Omental fat pad (tissue), 4 donors: ENCODE data around the gene NDUFAB1. TPM values are rescaled to one million over a fixed set of nuclear protein-coding genes. Genes with fewer than 3 reads are reported as not detected.
"Not testable (repeated sequence)": the region's sequence is repeated elsewhere in the genome, so short reads cannot be mapped to it uniquely, and the experiment has no call there.

Source experiments
- ATAC-seq: fragments of 150-250 bp; one replicate; pipeline ENCODE4 v1.9.1; 2016; ENCODE audit warnings: mild to moderate bottlenecking, moderate library complexity; ENCODE audit not compliant: low FRiP score
- DNase-seq: peaks from one replicate; pipeline ENCODE4 v3.0.0-alpha.2; 2019; ENCODE audit warnings: low spot score
- total RNA-seq, 4 donors: library from RNA; depleted of rRNA; stranded (reverse); fragments of >200 nt; gene quantifications; one replicate each; pipeline ENCODE4 v1.1.0, GENCODE V29; 2016
- TF ChIP-seq, protein P1 (sequence below), 3 donors: fragments of 450-650 bp; IDR thresholded peaks; one replicate each; pipeline ENCODE4 v1.5.1; 2016 to 2017; ENCODE audit warnings: antibody characterized with exemption in 3 of 3, mild to moderate bottlenecking in 3 of 3, moderate library complexity in 2 of 3

The NDUFAB1 gene
- total RNA-seq, 4 donors from 2014 or later: 48.5 to 92.6 (median 73.4) TPM

DNA sequence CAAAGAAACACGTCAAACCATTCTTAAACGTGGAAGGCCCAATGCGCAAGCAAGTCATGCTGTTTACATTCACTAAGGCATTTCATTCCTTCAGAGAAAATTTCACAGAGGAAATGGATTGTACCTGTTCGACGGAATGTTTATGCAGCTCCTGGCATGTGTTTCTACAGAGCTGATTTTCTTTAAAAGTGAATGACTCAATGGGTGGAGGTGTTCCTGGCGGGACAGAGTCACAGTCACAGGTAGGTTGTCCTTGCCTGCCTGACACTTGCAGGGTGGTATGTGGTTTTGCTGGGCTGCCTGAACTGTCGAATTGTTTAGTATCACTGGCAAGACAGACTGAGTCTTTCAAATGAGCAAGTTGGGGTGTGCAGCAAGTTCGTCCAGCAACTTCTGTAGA is 33.4 kb upstream of the NDUFAB1 start:
- no peak for DNase-seq
- no peak for ATAC-seq
- TF ChIP-seq, protein P1, sequence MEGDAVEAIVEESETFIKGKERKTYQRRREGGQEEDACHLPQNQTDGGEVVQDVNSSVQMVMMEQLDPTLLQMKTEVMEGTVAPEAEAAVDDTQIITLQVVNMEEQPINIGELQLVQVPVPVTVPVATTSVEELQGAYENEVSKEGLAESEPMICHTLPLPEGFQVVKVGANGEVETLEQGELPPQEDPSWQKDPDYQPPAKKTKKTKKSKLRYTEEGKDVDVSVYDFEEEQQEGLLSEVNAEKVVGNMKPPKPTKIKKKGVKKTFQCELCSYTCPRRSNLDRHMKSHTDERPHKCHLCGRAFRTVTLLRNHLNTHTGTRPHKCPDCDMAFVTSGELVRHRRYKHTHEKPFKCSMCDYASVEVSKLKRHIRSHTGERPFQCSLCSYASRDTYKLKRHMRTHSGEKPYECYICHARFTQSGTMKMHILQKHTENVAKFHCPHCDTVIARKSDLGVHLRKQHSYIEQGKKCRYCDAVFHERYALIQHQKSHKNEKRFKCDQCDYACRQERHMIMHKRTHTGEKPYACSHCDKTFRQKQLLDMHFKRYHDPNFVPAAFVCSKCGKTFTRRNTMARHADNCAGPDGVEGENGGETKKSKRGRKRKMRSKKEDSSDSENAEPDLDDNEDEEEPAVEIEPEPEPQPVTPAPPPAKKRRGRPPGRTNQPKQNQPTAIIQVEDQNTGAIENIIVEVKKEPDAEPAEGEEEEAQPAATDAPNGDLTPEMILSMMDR (IDR thresholded peaks at IDR 0.05): no peak

DNA sequence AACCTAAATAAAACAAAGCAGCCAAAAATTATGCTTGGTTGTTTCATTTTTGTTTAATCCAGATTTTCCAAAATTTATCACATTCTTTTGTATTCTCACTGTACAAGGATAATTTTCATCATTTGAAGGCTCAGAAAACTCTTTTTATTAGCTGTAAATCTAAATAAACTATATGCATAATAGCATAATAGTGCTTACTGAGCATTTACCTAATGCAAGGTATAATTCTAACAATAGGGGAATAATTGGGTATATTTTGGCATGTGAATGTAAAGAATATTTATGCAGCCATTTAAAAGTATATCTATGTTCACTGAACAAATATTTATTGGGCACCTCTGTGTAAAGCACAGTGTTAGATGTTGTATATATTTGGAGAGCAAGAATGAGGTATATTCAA is 28.0 kb upstream of the NDUFAB1 start:
- TF ChIP-seq, protein P1 (IDR thresholded peaks at IDR 0.05): no peak
- ATAC-seq: no peak
- no peak for DNase-seq

DNA sequence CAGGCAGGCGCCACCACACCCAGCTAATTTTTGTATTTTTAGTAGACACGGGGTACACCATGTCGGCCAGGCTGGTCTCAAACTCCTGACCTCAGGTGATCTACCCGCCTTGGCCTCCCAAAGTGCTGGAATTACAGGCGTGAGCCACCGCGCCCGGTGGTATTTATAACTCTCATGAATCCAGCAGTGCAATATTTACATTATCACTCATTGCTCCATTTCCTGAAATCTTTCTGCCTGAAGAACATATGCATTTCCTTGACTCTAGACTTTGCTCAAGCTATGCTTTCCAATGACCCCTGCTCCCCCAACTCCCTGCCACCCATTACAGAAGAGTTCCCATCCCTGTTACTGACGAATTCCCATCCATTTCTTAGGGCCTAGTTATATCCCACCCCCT is 19.7 kb upstream of the NDUFAB1 start:
- DNase-seq (no peak), ATAC-seq (no peak)
- TF ChIP-seq, protein P1 (IDR thresholded peaks at IDR 0.05): no peak

DNA sequence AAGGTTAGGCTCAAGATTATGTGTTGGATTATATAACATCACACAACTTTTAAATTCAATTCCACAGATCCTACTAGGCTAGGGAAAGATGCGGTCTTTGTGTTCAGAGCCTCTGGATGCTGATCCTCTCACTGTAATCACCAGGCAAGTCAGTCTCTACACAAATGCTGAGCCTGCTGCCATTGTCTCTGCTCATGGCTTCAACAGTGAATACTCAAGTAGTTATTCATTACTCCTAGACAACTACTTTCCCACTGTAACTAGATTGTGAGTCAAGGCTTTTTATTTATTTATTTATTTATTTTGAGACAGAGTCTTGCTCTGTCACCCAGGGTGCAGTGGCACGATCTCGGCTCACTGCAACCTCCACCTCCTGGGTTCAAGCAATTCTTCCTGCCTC is 15.8 kb upstream of the NDUFAB1 start:
- TF ChIP-seq, protein P1 (IDR thresholded peaks at IDR 0.05): no peak

DNA sequence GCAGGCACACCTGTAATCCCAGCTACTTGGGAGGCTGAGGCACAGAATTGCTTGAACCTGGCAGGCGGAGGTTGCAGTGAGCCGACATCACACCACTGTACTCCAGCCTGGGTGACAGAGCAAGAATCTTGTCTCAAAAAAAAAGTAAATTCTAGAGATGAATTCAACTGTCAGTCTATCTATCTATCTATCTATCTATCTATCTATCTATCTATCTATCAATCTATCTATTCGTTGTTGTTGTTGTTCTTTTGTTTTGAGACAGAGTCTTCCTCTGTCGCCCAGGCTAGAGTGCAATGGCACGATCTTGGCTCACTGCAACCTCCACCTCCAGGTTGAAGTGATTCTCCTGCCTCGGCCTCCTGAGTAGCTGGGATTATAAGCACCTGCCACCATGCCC is 14.8 kb upstream of the NDUFAB1 start:
- DNase-seq, ATAC-seq: not testable (repeated sequence)

More for the DNA sequence above, 15.8 kb upstream of the NDUFAB1 start:
- DNase-seq: no peak
- ATAC-seq: no peak

DNA sequence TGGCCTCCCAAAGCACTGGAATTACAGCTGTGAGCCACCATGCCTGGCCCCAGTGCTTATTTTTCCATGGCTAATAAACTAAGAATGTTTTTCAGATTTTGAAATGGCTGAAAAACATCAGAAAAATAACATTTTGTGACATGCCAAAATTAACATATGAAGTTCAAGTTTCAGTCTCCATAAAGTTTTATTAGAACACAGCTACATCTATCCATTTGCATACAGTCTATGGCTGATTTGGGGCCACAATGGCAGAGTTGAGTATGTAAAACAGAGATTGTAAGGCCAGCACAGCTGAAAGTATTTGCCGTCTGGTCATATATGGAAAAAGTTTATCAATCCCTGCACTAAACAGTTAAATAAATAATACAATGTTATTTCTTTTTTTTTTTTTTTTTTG is 13.8 kb upstream of the NDUFAB1 start:
- TF ChIP-seq, protein P1 (IDR thresholded peaks at IDR 0.05): no peak
- no peak for DNase-seq
- no peak for ATAC-seq

DNA sequence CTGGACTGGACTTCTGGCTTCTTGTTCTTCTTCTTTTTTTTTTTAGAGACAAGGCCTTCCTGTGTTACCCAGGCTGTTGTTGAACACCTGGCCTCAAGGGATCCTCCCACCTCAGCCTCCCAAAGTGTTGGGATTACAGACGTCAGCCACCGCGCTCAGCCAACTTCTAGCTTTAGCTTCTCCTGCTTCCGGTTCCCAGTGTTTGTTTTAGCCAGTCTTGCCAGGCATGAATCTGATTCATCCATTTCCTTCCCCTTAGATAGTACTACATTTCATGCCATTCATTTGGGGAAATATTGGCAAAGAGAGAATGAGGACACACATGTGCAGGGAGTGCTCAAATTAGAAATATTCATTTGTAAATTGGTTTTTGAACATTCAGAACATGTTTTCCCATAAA is 12.1 kb upstream of the NDUFAB1 start:
- DNase-seq: no peak
- ATAC-seq: no peak
- TF ChIP-seq, protein P1 (IDR thresholded peaks at IDR 0.05): no peak

DNA sequence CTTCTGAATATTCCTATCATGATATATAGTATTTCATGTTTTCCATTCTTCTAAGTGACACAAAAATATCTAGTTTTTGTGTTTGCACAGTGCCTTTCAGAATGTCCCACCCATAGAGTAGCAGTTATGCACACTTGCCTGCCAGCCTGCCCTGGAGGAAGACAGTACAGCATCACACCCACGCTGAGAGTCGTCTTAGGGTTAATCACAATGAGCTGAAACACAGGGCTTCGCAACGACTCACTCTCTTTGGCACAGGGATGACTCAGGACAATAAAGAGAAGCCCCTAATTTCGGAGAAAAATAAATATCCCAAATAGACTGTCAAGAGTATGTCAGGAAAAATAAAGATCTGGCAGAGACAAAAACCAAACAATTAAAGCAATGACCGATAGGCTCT is 11.6 kb upstream of the NDUFAB1 start:
- TF ChIP-seq, protein P1 (IDR thresholded peaks at IDR 0.05): no peak
- DNase-seq (no peak), ATAC-seq (no peak)
